Tongue (tissue), 2 donors: ENCODE data around the gene TXNIP. TPM values are rescaled to one million over a fixed set of nuclear protein-coding genes. Genes with fewer than 3 reads are reported as not detected.
A peak's percentile ranks its signal among the peaks of the same experiment; 100 is the strongest.

Source experiments
- DNase-seq: peaks from one replicate; pipeline ENCODE4 v3.0.0-alpha.2; 2015
- total RNA-seq: library from RNA; depleted of rRNA; stranded (reverse); fragments of >200 nt; gene quantifications from one replicate; pipeline ENCODE4 v1.2.3, GENCODE V29; 2014

TXNIP gene
- total RNA-seq, 1 donor from 2014 or later, result 834 TPM

GRCh38 chr1:145963265-145964019 lies 32.9 kb downstream of the TXNIP start:
- DNase-seq, result peak; percentile 16

- peak; percentile 54 for DNase-seq
These were observed 33.9 kb downstream of the TXNIP start for GRCh38 chr1:145962157-145963102.

- DNase-seq, result peak; percentile 40
These were observed 34.8 kb downstream of the TXNIP start for GRCh38 chr1:145961425-145962156.

- DNase-seq, result no peak
These were observed 35.3 kb downstream of the TXNIP start for GRCh38 chr1:145961109-145961424.

GRCh38 chr1:145960468-145961108 lies 35.8 kb downstream of the TXNIP start:
- peak; percentile 85 for DNase-seq

- DNase-seq, result no peak
These were observed 36.4 kb downstream of the TXNIP start for GRCh38 chr1:145959957-145960467.

GRCh38 chr1:145959333-145959732 lies 37.0 kb downstream of the TXNIP start:
- no peak for DNase-seq

GRCh38 chr1:145958734-145959133 lies 37.6 kb downstream of the TXNIP start:
- no peak for DNase-seq

- peak; percentile 98 for DNase-seq
These were observed 38.7 kb downstream of the TXNIP start, which contains the start of gene LIX1L for GRCh38 chr1:145957443-145958319. Gene LIX1L, minus strand, starts transcription at chr1:145958017. Its CDS starts 90 bp downstream, at chr1:145957927.

GRCh38 chr1:145956781-145957442 lies 39.5 kb downstream of the TXNIP start:
- DNase-seq, result peak; percentile 79

GRCh38 chr1:145956361-145956760 lies 40.0 kb downstream of the TXNIP start:
- DNase-seq, result no peak

GRCh38 chr1:145955436-145955835 lies 40.9 kb downstream of the TXNIP start:
- peak; percentile 26 for DNase-seq

GRCh38 chr1:145953861-145954260 lies 42.5 kb downstream of the TXNIP start:
- DNase-seq, result no peak

GRCh38 chr1:145952903-145953302 lies 43.5 kb downstream of the TXNIP start:
- no peak for DNase-seq

GRCh38 chr1:145951526-145951925 lies 44.9 kb downstream of the TXNIP start:
- DNase-seq, result no peak

GRCh38 chr1:145949219-145949618 lies 47.2 kb downstream of the TXNIP start:
- no peak for DNase-seq

GRCh38 chr1:145947551-145947950 lies 48.8 kb downstream of the TXNIP start:
- no peak for DNase-seq

- no peak for DNase-seq
These were observed 49.8 kb downstream of the TXNIP start for GRCh38 chr1:145946477-145946986.

GRCh38 chr1:145944532-145944931 lies 51.8 kb downstream of the TXNIP start:
- no peak for DNase-seq

- DNase-seq, result no peak
These were observed 53.5 kb downstream of the TXNIP start for GRCh38 chr1:145942871-145943270.
